SIG-M5 treated with dmso at 0.1 percent for 504 hours (cell line): Measurements from ENCODE around the gene MSI2.

Source experiments
- DNase-seq: peaks from one replicate; lab custom pipeline; 2025; ENCODE audit not compliant: unreplicated experiment; lab: John Stamatoyannopoulos, UW

MSI2 gene

GRCh38 chr17:57723427-57724025 is 467.2 kb downstream of the MSI2 start:
- no peak for DNase-seq

DNA sequence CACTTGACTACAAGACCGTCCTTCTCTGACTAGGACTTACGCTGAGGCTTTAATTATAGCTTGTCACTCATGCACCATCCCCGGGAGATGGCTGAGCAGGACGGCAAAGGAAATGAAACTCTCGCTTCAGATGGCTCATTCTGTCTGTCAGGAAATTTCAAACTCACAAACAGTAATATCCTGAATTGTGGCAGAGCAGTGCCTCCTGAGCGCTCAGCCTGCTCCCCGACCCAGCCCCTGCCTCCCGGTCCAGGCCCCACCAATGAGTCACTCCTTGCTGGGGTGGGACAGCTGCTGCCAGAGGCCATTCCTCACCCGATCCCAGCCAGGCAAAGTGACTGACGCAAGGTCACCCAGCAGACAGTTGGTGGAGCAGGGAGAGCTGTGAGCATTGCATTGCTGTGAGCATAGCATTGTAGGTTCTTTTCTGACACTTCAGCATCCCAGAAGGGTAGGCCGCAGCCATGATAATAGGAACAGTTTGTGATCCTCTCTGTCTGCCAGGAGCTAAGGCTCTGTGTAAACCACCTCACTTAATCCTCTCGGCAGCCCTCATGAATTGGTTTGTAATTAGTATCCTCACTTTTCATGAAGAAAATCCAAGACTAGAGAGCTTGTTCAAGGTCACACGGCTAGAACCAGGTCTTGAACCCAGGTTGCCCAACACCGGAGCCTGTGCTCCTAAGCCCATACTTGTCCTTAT is 467.9 kb downstream of the MSI2 start:
- DNase-seq, result peak; percentile 69

- no peak for DNase-seq
Observed at GRCh38 chr17:57724729-57725125, 468.4 kb downstream of the MSI2 start.

GRCh38 chr17:57726213-57726790 is 470.0 kb downstream of the MSI2 start:
- no peak for DNase-seq

- no peak for DNase-seq
Observed at GRCh38 chr17:57726838-57727237, 470.5 kb downstream of the MSI2 start.

GRCh38 chr17:57727630-57728175 is 471.4 kb downstream of the MSI2 start:
- DNase-seq, result no peak

DNA sequence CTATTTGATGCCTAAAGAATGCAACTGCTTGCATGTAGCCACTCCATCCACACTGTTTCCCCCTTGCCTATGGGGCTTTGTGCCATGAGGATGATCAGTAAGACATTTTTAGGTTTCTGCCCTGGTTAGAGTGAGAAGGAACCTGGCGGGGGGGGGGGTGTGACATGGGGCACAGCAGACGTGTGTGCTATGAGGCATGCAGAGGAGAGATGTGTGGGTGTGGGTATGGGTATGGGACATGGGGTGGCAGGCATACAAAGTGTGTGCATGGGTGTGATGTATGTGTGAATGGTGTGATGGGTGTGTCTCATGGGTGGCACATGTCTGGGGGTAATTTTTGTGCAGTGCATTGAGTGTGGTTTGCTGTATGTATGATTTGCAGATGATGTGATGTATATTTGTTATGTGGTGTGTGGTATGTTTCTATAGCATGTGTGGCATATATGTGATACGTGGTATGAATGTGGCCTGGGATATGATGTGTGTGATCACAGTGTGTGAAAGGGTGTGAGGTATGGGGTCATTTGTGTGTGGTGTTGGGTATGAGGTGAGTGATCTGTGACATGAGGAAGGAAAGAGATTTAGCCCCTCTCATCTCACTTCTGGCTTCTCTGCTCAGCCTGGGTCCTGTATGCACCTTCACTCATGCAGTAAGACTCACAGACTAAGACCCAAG is 473.8 kb downstream of the MSI2 start:
- DNase-seq, result no peak

GRCh38 chr17:57732062-57732461 is 475.7 kb downstream of the MSI2 start:
- no peak for DNase-seq

DNA sequence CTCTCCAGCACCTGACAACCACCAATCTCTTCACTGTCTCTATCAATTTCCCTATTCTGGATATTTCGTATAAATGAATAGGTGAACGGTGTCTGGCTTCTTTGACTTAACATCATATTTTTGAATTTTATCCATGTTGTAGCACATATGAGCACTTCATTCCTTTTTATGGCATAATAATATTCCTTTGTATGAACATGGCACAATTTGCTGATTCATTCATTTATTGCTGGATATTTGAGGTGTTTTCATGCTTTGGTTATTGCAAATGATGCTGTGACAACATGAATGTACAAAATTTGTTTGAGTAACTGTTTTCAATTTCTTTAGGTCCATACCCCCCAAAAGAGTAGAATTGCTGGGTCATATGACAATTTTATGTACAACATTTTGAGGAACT is 476.8 kb downstream of the MSI2 start:
- no peak for DNase-seq
